Activated CD8-positive, alpha-beta memory T cell treated with anti-CD3 and anti-CD28 coated beads for 4 hours (primary cell): Measurements from ENCODE around the gene ALX1.

Experiments
- DNase-seq, 2 donors: peaks; one replicate each; pipeline ENCODE4 v3.0.0-alpha.2; 2020; ENCODE audit warnings: low read depth in 2 of 2

ALX1 gene

DNA sequence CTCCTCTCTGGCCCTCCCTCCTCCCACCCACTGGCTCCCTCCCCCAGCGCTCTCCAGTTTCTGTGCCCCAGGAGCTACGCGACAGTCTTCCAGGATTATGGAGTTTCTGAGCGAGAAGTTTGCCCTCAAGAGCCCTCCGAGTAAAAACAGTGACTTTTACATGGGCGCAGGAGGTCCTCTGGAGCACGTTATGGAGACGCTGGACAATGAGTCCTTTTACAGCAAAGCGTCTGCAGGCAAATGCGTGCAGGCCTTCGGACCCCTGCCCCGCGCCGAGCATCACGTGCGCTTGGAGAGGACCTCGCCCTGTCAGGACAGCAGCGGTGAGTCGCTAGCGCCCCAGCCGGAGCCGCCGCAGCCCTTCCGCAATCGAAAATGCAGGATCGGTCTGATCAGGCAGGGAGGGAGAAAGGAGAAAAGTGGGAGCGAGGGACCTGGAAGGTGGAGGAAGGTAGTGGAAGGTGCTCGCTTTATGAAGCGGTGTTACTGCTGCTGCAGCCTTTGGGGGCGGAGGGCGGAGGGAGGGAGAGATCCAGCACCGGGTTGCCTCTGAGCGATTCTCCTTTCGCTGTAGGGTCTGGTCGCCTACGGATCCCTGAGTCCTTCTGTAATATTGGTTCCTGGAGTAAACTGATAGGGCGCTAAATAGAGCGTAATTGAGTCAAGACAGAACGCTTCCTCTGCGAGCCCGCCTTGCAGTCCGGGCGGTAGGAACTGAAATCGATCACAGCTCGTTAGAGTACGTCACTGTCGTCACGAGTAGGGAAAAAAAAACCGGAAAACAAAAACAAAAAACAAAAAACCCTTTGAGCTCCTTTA, at the start of gene ALX1:
Gene ALX1, plus strand, starts transcription at position 56 of the 819 bp plus-strand sequence. Its CDS starts 42 bp downstream, at position 98.
- no peak for DNase-seq

DNA sequence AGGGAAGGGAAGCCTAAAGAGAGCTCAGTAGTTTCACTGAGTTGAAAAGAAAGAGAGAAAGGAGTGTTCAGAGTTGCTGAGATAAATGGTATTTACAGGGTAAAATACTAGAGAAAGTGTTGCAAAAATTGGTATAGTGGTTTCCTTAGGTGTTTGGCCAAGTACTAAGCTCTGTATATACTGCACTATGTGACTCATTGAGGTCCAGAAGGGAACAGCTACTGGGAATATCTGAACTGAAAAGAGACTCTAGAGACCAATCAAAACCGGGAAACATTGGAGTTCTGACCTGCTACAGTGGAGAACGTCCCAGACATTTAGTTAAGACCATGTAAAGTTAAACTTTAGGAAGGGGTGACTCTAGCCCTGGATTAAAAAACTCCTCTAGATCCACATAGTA, 42.7 kb upstream of the ALX1 start:
- DNase-seq, result no peak

- no peak for DNase-seq
Observed at GRCh38 chr12:85244561-85244960, 35.5 kb upstream of the ALX1 start.

GRCh38 chr12:85253853-85254252, 26.2 kb upstream of the ALX1 start:
- no peak for DNase-seq

GRCh38 chr12:85257671-85258070, 22.3 kb upstream of the ALX1 start:
- no peak for DNase-seq

DNA sequence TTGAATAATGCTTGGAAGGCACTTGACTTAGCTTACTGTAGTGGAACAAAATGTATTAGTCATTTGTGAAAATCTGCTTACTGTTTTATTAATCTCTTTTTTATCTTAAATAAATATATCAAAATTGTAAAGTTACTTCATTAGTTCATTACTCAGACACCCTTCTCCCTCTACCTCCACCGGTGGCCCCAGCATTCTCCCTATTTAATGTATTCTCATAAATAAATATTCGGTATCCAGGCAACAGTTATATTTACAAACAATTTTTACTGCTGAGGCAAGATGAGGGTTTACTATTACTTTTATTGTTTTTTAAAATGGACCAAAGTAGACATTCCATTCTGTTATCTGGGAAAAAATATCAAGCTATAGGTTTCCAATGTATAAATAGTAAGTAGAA, 19.6 kb upstream of the ALX1 start:
- no peak for DNase-seq

DNA sequence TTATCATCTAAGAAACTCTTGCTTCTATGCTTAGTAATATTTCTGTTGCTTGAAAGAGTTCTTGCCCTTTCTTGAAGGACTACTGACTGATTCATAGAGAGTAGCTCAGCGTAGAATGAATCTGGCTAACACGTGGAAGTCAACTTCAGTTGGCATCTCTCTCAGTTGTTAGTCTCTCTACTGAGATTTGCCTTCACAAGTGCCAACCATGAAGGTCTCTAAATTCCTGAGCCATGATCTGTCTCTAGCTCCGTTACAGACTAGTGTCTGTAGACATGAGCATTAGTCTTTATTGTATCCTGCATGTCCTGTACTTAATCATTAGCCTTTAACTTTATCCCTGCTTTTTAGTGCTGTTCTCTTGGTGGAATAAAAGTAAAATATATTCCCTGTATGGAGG, 19.1 kb upstream of the ALX1 start:
- no peak for DNase-seq

- DNase-seq, result no peak
Observed at GRCh38 chr12:85266356-85266755, 13.7 kb upstream of the ALX1 start.

GRCh38 chr12:85273381-85274314, 6.4 kb upstream of the ALX1 start:
- no peak for DNase-seq

- DNase-seq, result no peak
Observed at GRCh38 chr12:85274315-85274651, 5.7 kb upstream of the ALX1 start.

DNA sequence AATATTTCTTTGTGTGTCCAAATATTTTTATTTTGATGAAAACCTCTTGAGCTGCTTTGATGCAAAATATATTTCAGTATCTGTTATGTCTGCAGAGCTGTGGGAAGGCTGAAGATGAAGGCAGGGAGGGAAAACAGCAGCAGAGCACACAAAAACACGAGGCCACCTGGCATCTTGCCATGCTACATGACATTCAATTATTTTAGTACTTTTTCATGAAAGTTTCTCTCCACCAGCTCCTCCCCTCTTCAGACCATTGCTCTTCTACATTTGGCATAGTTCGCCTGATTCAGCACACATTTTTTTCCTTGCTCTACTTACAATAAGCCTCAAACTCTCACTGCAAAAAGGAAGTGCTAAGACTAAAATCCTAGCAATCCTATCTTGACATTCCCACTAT, 4.6 kb upstream of the ALX1 start:
- DNase-seq, result no peak

DNA sequence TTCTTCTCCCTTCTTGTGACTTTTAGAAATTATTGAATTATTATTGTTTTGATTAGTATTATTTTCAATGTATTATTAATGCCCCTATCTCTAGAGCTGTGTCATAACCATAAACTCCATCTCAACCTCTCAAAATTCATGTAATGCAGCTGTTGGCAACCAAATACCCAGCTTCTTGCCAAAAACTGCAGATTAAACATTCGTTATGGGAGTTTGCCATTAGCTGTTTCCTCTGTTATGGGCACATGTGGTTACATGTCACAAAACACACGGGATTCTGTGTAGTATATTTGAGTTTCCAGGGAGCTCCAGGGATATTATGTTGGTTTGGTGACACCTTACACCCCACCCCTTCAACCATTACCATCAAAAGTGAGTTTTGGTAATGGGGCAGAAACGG, 2.8 kb upstream of the ALX1 start:
- no peak for DNase-seq

DNA sequence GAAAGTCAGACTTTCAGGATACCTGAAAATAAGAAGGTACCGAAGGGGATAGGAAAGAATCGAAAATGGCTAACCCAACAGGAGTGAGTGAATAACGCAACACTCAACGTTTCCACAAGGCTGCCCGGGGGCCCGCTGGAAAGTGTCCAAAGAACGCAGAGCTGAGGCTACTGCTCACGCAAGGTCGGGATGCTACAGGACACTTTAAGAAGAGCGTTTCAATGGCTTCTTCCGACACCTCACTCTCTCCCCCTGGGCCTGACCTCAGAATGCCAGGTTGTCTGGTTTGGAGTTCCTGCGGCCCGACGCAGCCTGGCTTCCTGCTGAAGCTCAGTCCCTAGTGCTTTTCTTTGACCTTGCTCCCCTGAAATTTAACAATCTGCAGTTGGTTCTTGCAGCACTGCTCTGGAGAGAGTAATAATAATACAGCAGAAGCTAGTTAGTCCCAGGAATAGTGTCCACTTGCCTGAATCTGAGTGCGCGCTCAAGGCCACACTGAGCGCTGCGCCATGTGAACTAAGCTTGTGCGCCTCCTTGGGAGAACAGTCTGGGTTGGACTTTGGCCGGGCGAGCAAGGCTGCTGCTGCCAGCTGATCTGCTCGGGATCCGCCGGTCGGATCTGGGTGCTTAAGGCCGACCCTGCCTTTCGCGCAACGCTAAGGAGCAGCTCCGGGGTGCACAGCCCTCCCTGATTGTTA, 2.0 kb upstream of the ALX1 start:
- no peak for DNase-seq

- DNase-seq, result no peak
Observed at GRCh38 chr12:85278598-85279448, 1.2 kb upstream of the ALX1 start.

DNA sequence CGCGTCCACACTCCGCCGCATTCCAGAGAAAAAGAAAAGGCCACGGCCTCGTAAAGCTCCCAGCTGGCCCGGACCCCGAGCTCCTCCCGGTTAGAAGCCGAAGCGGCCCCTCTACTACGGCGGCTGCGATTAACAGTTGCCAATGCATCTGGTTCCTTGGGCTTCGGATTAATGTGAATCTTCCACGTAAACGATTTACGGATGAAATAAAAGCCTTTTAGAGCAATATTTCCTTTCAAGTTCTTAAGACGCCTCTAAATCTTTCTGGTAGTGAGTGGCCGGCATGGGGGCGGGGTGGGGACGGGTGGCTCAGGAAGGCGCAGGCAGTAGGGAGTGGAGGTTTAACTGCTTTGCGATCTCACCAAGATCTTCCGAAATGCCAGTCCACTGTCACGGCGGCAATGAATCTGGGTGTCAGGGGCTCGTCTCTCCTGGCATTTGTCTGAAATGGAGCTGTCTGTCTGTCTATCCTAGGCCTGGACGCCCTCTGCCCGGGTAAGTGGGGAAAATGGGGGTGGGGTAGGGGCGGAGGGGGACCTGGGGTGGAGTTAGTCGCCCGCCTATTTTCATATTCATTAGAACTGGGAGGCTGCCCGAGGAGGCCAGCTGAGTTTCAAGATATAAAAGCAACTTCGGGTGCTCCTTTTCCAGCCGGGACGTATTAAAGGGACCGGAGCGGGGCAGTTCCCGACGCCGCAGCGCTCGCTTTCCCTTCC, 413 bp upstream of the ALX1 start:
- DNase-seq, result no peak

DNA sequence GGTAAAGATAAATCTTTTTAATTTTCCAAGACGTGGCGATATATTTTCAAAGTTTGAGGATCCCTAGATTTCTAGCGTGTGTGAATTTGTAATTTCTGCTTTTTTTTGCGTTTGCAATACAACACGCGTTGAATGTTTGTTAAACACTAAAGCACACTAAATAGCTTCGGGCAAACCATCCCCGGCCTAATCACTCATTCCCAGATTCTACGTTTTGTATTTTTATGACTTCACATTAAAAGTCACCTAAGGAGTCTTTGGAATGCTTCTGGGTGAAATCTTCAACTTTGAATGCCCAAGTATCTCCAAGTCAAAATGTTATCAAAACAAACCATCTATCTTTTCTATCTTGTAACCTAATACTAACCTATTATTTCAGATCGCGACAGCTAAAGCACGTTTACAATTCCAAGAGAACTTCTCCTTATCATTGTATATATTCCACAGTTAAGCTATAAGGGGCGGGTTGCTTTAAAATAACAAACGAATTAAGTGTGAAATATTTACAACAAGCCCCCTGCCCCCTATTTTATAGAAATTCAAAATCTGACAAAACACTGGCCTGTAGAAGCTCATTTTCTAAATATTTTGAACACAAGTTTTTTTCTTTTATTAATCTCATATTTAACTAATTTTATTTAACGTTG, 1.1 kb downstream of the ALX1 start:
- no peak for DNase-seq

GRCh38 chr12:85281636-85282312, 1.8 kb downstream of the ALX1 start:
- no peak for DNase-seq

DNA sequence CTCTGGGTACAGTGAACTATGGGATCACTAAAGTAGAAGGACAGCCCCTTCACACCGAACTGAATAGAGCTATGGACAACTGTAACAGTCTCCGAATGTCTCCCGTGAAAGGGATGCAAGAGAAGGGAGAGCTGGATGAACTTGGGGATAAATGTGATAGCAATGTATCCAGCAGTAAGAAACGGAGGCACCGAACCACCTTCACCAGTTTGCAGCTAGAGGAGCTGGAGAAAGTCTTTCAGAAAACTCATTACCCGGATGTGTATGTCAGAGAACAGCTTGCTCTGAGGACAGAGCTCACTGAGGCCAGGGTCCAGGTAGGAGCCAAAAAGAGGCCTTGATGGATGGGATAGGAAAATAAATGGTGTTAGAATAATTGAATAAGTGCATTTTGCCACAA, 3.5 kb downstream of the ALX1 start:
- DNase-seq, result no peak

DNA sequence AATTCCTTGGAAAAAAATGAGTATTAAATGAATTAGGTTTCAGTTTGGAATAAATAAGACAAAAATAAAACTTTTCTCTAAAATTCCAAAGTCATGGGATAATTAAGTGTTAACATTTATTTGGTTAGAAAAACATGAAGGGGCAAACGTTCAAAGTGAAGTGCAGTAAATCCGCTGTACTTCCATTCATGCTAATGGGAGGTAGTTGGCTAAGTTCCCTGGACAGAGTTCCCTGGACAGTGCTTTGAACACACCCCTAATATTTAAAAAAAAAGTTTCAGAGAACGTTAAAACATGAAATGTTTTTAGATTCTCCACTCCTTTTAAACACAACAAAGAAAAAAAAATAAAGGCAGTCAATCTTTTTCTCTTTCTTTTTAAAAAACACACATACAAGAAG, 16.3 kb downstream of the ALX1 start:
- no peak for DNase-seq

DNA sequence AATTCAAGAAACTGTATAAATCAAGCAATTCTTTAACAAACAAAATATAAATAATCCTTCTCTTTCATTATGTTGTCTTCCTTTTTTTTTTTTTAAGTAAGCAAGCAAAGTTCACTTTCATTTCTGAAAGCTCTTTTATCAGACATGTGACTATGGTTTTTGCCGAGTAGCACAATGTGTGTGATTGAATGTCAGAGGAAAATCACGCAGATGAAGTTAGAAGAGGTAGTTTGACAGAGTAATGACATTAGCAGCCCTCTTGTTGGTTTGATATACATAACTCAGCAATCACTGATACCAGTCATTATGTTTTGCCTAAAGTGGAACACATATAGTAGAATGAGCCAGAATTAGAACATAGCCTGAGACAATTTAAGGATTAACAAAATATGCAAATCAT, 19.0 kb downstream of the ALX1 start:
- DNase-seq, result no peak
